MM.1S (cell line): ENCODE results near the gene ESRRA.

Experiments
- DNase-seq: peaks from one replicate; pipeline ENCODE4 v3.0.0-alpha.2; 2015
- H2AFZ ChIP-seq: fragments of 300-600 bp; sonication (generic); 2 replicates; pipeline ENCODE4 v1.6.0; 2016; ENCODE audit warnings: antibody characterized with exemption, low read length
- H3F3A ChIP-seq: fragments of 300-600 bp; sonication (generic); 2 replicates; pipeline ENCODE4 v1.6.1; 2016; ENCODE audit warnings: mild to moderate bottlenecking, antibody characterized with exemption, low read length, moderate library complexity, mixed read lengths; ENCODE audit not compliant: insufficient read depth
- H3K27ac ChIP-seq: fragments of 300-600 bp; sonication (generic); 2 replicates; pipeline ENCODE4 v1.5.1; 2016; ENCODE audit warnings: mild to moderate bottlenecking, low read length
- H3K27me3 ChIP-seq: fragments of 300-600 bp; sonication (generic); replicated peaks from 2 replicates; pipeline ENCODE4 v1.6.0; 2016; ENCODE audit warnings: low read length; ENCODE audit not compliant: insufficient read depth
- H3K36me3 ChIP-seq: fragments of 300-600 bp; sonication (generic); replicated peaks from 2 replicates; pipeline ENCODE4 v1.6.1; 2016; ENCODE audit warnings: mild to moderate bottlenecking, low read length, mixed read lengths; ENCODE audit not compliant: insufficient read depth
- H3K4me1 ChIP-seq: fragments of 300-600 bp; sonication (generic); 2 replicates; pipeline ENCODE4 v1.6.1; 2016; ENCODE audit warnings: low read length, mixed read lengths
- H3K4me2 ChIP-seq: fragments of 300-600 bp; sonication (generic); 2 replicates; pipeline ENCODE4 v1.6.0; 2016; ENCODE audit warnings: low read depth, low read length
- H3K4me3 ChIP-seq: fragments of 300-600 bp; sonication (generic); 2 replicates; pipeline ENCODE4 v1.5.1; 2016; ENCODE audit warnings: low read length, mixed read lengths
- H3K79me2 ChIP-seq: fragments of 300-600 bp; sonication (generic); 2 replicates; pipeline ENCODE4 v1.6.1; 2016; ENCODE audit warnings: mixed run types, low read length, mixed read lengths
- H3K9ac ChIP-seq: fragments of 300-600 bp; sonication (generic); 2 replicates; pipeline ENCODE4 v1.6.1; 2016; ENCODE audit warnings: low read length, mixed read lengths
- H3K9me2 ChIP-seq: fragments of 300-600 bp; sonication (generic); replicated peaks from 2 replicates; pipeline ENCODE4 v1.6.1; 2016; ENCODE audit warnings: mild to moderate bottlenecking, low read length, mixed read lengths; ENCODE audit not compliant: insufficient read depth
- H3K9me3 ChIP-seq: fragments of 300-600 bp; sonication (generic); replicated peaks from 2 replicates; pipeline ENCODE4 v1.6.1; 2016; ENCODE audit warnings: mild to moderate bottlenecking, low read length, mixed read lengths; ENCODE audit not compliant: insufficient read depth
- H4K20me1 ChIP-seq: fragments of 300-600 bp; sonication (generic); 2 replicates; pipeline ENCODE4 v1.6.1; 2016; ENCODE audit warnings: mild to moderate bottlenecking, low read length, moderate library complexity, mixed read lengths; ENCODE audit not compliant: insufficient read depth
- EZH2 ChIP-seq: fragments of 300-600 bp; sonication (generic); optimal IDR thresholded peaks from 2 replicates; pipeline ENCODE3; 2017; ENCODE audit warnings: low read depth, mild to moderate bottlenecking, antibody characterized with exemption, low read length, mixed read lengths
- EZH2phosphoT487 ChIP-seq: fragments of 300-600 bp; sonication (generic); IDR thresholded peaks from 2 replicates; pipeline ENCODE4 v1.6.1; 2018; ENCODE audit warnings: antibody characterized with exemption, low read length
- TF ChIP-seq, protein P1 (sequence below): fragments of 300-600 bp; sonication (generic); IDR thresholded peaks from 2 replicates; pipeline ENCODE4 v1.5.1; 2016; ENCODE audit warnings: antibody characterized with exemption, low read length, mixed read lengths

ESRRA gene

DNA sequence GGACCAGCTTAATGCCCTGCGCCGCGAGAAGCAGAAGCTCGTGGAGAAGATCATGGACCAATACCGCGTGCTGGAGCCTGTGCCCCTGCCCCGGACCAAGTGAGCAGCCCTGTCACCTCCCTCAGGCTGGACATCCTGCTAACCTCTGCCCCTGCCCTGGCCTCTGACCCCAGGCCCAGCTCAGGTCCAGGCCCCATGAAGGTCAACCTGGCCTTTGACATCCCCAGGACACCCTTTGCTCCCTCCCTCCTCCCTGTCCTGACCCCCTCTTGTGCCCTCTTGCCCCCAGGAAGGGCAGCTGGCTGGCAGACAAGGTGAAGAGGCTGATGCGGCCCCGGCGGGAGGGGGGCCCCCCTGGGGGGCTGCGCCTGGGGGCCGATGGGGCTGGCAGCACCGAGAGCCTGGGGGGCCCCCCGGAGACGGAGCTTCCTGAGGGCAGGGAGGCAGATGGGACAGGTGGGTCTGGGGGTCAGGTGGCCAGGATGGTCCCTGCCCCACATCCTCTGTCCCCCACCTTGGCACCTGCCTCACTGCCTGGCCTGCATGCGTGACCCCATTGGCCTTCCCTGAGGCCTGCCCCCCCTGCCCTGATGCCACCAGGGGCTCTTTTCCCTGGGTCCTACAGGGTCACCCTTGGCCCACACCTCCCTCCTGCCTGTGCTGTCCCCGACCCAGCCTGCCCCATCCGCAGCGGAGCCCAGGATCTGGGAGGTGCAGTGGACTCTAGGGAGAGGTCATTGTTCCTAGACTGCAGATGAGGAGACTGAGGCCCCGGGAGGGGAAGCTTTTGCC, 48.6 kb downstream of the ESRRA start:
- no peaks in the 10 kb centered on the region for H3K36me3 ChIP-seq
- no peak for DNase-seq
- no peaks in the 10 kb centered on the region for H4K20me1 ChIP-seq
- no peak overlapping the region for H2AFZ ChIP-seq
- H3F3A ChIP-seq = no peaks in the 10 kb centered on the region
- H3K4me3 ChIP-seq = no peak overlapping the region
- no peaks in the 10 kb centered on the region for H3K27me3 ChIP-seq
- no peaks in the 10 kb centered on the region for H3K9me3 ChIP-seq
- no peaks in the 10 kb centered on the region for H3K79me2 ChIP-seq
- no peaks in the 10 kb centered on the region; the same call in 1 of the 2 replicates for H3K4me1 ChIP-seq
- H3K9ac ChIP-seq = no peak overlapping the region
- TF ChIP-seq, protein P1, sequence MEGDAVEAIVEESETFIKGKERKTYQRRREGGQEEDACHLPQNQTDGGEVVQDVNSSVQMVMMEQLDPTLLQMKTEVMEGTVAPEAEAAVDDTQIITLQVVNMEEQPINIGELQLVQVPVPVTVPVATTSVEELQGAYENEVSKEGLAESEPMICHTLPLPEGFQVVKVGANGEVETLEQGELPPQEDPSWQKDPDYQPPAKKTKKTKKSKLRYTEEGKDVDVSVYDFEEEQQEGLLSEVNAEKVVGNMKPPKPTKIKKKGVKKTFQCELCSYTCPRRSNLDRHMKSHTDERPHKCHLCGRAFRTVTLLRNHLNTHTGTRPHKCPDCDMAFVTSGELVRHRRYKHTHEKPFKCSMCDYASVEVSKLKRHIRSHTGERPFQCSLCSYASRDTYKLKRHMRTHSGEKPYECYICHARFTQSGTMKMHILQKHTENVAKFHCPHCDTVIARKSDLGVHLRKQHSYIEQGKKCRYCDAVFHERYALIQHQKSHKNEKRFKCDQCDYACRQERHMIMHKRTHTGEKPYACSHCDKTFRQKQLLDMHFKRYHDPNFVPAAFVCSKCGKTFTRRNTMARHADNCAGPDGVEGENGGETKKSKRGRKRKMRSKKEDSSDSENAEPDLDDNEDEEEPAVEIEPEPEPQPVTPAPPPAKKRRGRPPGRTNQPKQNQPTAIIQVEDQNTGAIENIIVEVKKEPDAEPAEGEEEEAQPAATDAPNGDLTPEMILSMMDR = no peak
- TF ChIP-seq EZH2 = no peak
- no peak for TF ChIP-seq EZH2phosphoT487
- H3K9me2 ChIP-seq = no peaks in the 10 kb centered on the region
- H3K4me2 ChIP-seq = no peak overlapping the region
- no peak overlapping the region for H3K27ac ChIP-seq

DNA sequence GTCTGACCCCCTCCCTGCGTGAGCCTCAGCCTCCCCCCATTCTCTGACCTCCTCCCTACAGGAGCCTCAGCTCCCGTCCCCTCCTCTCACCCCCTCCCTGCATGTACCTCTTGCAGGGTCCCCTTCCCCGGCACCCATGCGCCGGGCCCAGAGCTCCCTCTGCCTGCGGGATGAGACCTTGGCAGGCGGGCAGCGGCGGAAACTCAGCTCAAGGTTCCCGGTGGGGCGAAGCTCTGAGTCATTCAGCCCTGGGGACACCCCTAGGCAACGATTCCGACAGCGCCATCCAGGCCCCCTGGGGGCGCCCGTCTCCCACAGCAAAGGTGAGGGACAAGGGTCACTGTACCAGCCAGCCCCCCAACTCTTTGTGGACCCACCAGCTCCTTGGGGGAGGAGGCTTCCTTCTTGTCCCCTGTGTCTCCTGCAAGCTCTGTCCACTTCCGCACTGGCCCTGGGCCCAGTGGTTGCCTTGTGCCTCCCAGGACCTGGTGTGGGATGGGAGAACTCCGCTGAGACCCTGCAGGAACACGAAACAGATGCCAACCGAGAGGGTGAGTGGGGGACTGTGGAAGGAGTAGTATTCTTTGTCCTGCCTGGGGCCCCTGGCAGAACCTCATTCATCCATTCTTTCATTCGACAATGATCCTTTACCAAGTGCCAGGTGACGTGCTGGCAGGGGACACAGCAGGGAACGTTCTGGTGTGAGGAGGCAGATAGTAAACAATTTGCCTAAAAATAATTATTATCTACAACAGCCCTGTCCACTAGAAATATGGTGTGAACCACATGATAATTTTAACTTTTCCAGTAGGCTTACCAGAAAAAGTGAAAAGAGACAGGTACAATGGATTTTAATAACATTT, 50.0 kb downstream of the ESRRA start:
- H3K27me3 ChIP-seq = no peaks in the 10 kb centered on the region
- no peak for DNase-seq
- H3K79me2 ChIP-seq = peaks cover 13% of the 10 kb centered on the region
- TF ChIP-seq, protein P1 = 0 out of 2 replicates have a peak, but pooled peaks have one; percentile 3
- TF ChIP-seq EZH2phosphoT487 = no peak
- no peak for TF ChIP-seq EZH2
- no peaks in the 10 kb centered on the region for H4K20me1 ChIP-seq
- no peaks in the 10 kb centered on the region for H3K9me3 ChIP-seq
- no peak overlapping the region for H3K4me2 ChIP-seq
- H2AFZ ChIP-seq = no peak overlapping the region
- H3K9me2 ChIP-seq = no peaks in the 10 kb centered on the region
- H3K4me1 ChIP-seq = peaks cover 7% of the 10 kb centered on the region
- H3K27ac ChIP-seq = no peak overlapping the region
- H3K36me3 ChIP-seq = no peaks in the 10 kb centered on the region
- no peaks in the 10 kb centered on the region for H3F3A ChIP-seq
- no peak overlapping the region for H3K9ac ChIP-seq
- no peak overlapping the region for H3K4me3 ChIP-seq

DNA sequence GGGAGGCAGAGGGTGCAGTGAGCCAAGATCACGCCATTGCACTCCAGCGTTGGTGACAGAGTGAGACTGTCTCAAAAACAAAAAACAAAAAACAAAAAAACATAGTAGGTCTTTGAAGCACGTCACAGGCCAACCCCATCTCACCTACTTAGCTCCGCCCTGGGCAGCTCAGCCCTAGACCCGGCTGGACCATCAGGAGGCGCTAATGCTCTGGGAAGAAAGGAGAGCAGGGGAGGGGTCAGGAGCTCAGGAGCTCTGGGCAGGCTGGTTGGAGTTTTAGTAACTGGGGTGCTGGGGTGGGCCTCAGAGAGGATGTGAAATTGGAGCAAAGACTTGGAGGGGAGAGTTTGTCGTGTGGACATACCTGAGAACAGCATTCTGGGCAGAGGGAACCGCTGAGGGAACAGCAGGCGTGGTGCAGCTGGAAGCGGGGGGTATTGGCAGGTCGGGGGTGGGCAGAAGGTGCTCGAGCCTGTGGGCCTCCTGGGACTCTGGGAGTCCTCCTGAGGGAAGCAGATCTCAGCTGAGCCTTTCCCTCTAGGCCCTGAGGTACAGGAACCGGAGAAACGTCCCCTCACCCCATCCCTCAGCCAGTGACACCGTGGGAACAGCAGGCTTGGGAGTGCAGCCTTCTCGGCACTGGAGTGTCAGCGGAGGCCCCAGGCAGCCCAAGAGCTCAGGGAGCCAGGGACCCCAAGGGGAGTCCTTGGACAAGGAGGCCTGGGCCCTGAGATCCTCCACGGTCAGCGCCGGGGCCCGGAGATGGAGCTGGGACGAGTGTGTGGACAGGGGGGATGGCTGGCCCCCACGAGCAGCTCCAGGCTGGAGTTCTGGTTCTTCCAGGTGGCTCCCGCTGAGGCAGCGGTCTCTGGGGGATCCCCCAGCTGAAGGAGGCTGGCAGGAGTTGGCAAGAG, 51.4 kb downstream of the ESRRA start:
- Histone ChIP-seq H3K9ac (no peak overlapping the region), H3K27ac (no peak overlapping the region), H4K20me1 (no peaks in the 10 kb centered on the region), H3K9me2 (no peaks in the 10 kb centered on the region), H2AFZ (no peak overlapping the region), H3K27me3 (no peaks in the 10 kb centered on the region), H3K4me3 (no peak overlapping the region), H3K4me1 (peaks cover 11% of the 10 kb centered on the region), H3K9me3 (no peaks in the 10 kb centered on the region), H3K4me2 (no peak overlapping the region), H3F3A (no peaks in the 10 kb centered on the region), H3K79me2 (peaks cover 13% of the 10 kb centered on the region), H3K36me3 (no peaks in the 10 kb centered on the region)
- TF ChIP-seq, protein P1 = peak; percentile 33
- TF ChIP-seq EZH2 (no peak), EZH2phosphoT487 (no peak)
- no peak for DNase-seq
